H9 (cell line): Measurements from ENCODE around the gene LDLRAP1. TPM values are rescaled to one million over a fixed set of nuclear protein-coding genes. Genes with fewer than 3 reads are reported as not detected.

Source experiments
- DNase-seq: peaks from one replicate; pipeline ENCODE4 v3.0.0-alpha.2; 2017
- H2AFZ ChIP-seq: one replicate; pipeline ENCODE4 v1.6.1; 2013; ENCODE audit warnings: mild to moderate bottlenecking, low read length, control low read depth, moderate library complexity
- H2AK5ac ChIP-seq: 2 replicates; pipeline ENCODE4 v1.6.1; 2013; ENCODE audit warnings: low read length, control low read depth, mixed read lengths; ENCODE audit not compliant: insufficient read length
- H2BK120ac ChIP-seq: one replicate; pipeline ENCODE4 v1.6.1; 2013; ENCODE audit warnings: low read depth, mild to moderate bottlenecking, low read length, control low read depth, inconsistent platforms; ENCODE audit not compliant: poor library complexity, severe bottlenecking
- H2BK12ac ChIP-seq: 2 replicates; pipeline ENCODE4 v1.6.1; 2013; ENCODE audit warnings: low read length, control low read depth, mixed read lengths, low read depth; ENCODE audit not compliant: insufficient read length
- H2BK15ac ChIP-seq: 2 replicates; pipeline ENCODE4 v1.6.1; 2013; ENCODE audit warnings: low read depth, low read length, control low read depth
- H2BK20ac ChIP-seq: one replicate; pipeline ENCODE4 v1.6.1; 2013; ENCODE audit warnings: low read depth, mild to moderate bottlenecking, low read length, control low read depth, inconsistent platforms; ENCODE audit not compliant: poor library complexity, severe bottlenecking
- H2BK5ac ChIP-seq: 2 replicates; pipeline ENCODE4 v1.6.1; 2013; ENCODE audit warnings: low read length, control low read depth, mixed read lengths; ENCODE audit not compliant: insufficient read length
- H3K14ac ChIP-seq: 2 replicates; pipeline ENCODE4 v1.6.1; 2013; ENCODE audit warnings: low read length, control low read depth; ENCODE audit not compliant: insufficient read depth
- H3K18ac ChIP-seq: 2 replicates; pipeline ENCODE4 v1.6.1; 2013; ENCODE audit warnings: low read depth, mild to moderate bottlenecking, mixed read lengths, low read length, control low read depth; ENCODE audit not compliant: insufficient read length
- H3K23ac ChIP-seq: 2 replicates; pipeline ENCODE4 v1.6.1; 2013; ENCODE audit warnings: low read length, control low read depth, mixed read lengths, low read depth; ENCODE audit not compliant: insufficient read length
- H3K23me2 ChIP-seq: 2 replicates; pipeline ENCODE4 v1.6.1; 2013; ENCODE audit warnings: low read depth, mild to moderate bottlenecking, mixed read lengths, low read length, control low read depth; ENCODE audit not compliant: insufficient read length, poor library complexity, severe bottlenecking
- H3K27ac ChIP-seq: 2 replicates; pipeline ENCODE4 v1.5.1; 2013; ENCODE audit warnings: low read length, control low read depth, mixed read lengths, low read depth; ENCODE audit not compliant: insufficient read length
- H3K27me3 ChIP-seq: 2 replicates; pipeline ENCODE4 v1.6.1; 2013; ENCODE audit warnings: low read length, control low read depth, inconsistent platforms; ENCODE audit not compliant: insufficient read depth
- H3K4ac ChIP-seq: 2 replicates; pipeline ENCODE4 v1.6.1; 2013; ENCODE audit warnings: low read depth, mild to moderate bottlenecking, control low read depth, inconsistent platforms, low read length, moderate library complexity
- H3K4me1 ChIP-seq: 2 replicates; pipeline ENCODE4 v1.6.1; 2013; ENCODE audit warnings: low read length, control low read depth, inconsistent platforms; ENCODE audit not compliant: insufficient read depth
- H3K4me2 ChIP-seq: 2 replicates; pipeline ENCODE4 v1.6.1; 2013; ENCODE audit warnings: low read length, control low read depth, mixed read lengths; ENCODE audit not compliant: insufficient read length, insufficient read depth
- H3K56ac ChIP-seq: 2 replicates; pipeline ENCODE4 v1.6.1; 2013; ENCODE audit warnings: low read depth, mild to moderate bottlenecking, mixed read lengths, low read length, control low read depth; ENCODE audit not compliant: insufficient read length
- H3K79me1 ChIP-seq: 2 replicates; pipeline ENCODE4 v1.6.1; 2013; ENCODE audit warnings: low read depth, mild to moderate bottlenecking, moderate library complexity, low read length, control low read depth, inconsistent platforms; ENCODE audit not compliant: insufficient read depth, poor library complexity, severe bottlenecking
- H3K79me2 ChIP-seq: 2 replicates; pipeline ENCODE4 v1.6.1; 2013; ENCODE audit warnings: low read length, control low read depth, inconsistent platforms; ENCODE audit not compliant: insufficient read depth
- H3K9ac ChIP-seq: 2 replicates; pipeline ENCODE4 v1.6.1; 2013; ENCODE audit warnings: low read length, control low read depth, mixed read lengths; ENCODE audit not compliant: insufficient read length; ENCODE audit errors: extremely low read depth
- H3K9me3 ChIP-seq: one replicate; pipeline ENCODE4 v1.6.1; 2013; ENCODE audit warnings: low read depth, low read length, inconsistent platforms; ENCODE audit not compliant: control insufficient read depth
- H3T11ph ChIP-seq: one replicate; pipeline ENCODE4 v1.6.1; 2013; ENCODE audit warnings: mild to moderate bottlenecking, low read length, control low read depth, inconsistent platforms
- H4K20me1 ChIP-seq: one replicate; pipeline ENCODE4 v1.6.1; 2013; ENCODE audit not compliant: control insufficient read depth, insufficient read length, insufficient read depth
- H4K5ac ChIP-seq: 2 replicates; pipeline ENCODE4 v1.6.1; 2013; ENCODE audit warnings: low read depth, mild to moderate bottlenecking, mixed read lengths, low read length, control low read depth; ENCODE audit not compliant: insufficient read length
- H4K8ac ChIP-seq: replicated peaks from 2 replicates; pipeline ENCODE4 v1.6.1; 2013; ENCODE audit warnings: low read length, control low read depth, mixed read lengths, low read depth; ENCODE audit not compliant: insufficient read length
- H4K91ac ChIP-seq: 2 replicates; pipeline ENCODE4 v1.6.1; 2013; ENCODE audit warnings: low read depth, mild to moderate bottlenecking, moderate library complexity, mixed read lengths, low read length, control low read depth; ENCODE audit not compliant: insufficient read length
- H3K27ac Mint-ChIP-seq, 3 experiments: 2 replicates in 2 of 3; 3 replicates in 1 of 3; pipeline ENCODE4 v1.8.0; 2020 to 2021; ENCODE audit warnings: mixed read lengths in 3 of 3, mild to moderate bottlenecking in 1 of 3, moderate library complexity in 1 of 3
- H3K27me3 Mint-ChIP-seq: 2 replicates; pipeline ENCODE4 v1.8.0; 2021; ENCODE audit warnings: low read depth, mild to moderate bottlenecking, moderate library complexity, mixed read lengths
- H3K36me3 Mint-ChIP-seq, 3 experiments: 2 replicates in 2 of 3; 3 replicates in 1 of 3; pipeline ENCODE4 v1.8.0; 2020 to 2021; ENCODE audit warnings: low read depth in 3 of 3, mixed read lengths in 3 of 3; ENCODE audit not compliant: insufficient read depth in 1 of 3
- H3K4me1 Mint-ChIP-seq, 2 experiments: 2 replicates each; pipeline ENCODE4 v1.8.0; 2020; ENCODE audit warnings: mixed read lengths in 2 of 2
- H3K4me3 Mint-ChIP-seq, 2 experiments: 2 replicates in 1 of 2; 3 replicates in 1 of 2; pipeline ENCODE4 v1.8.0; 2020 to 2021; ENCODE audit warnings: mild to moderate bottlenecking in 2 of 2, mixed read lengths in 2 of 2, moderate library complexity in 1 of 2
- H3K9me3 Mint-ChIP-seq, 2 experiments: 2 replicates in 1 of 2; 3 replicates in 1 of 2; pipeline ENCODE4 v1.8.0; 2020; ENCODE audit warnings: mild to moderate bottlenecking in 2 of 2, mixed read lengths in 2 of 2, moderate library complexity in 1 of 2
- CTCF ChIP-seq: fragments of 200-600 bp; sonication (generic); conservative IDR thresholded peaks from 3 replicates; pipeline ENCODE4 v1.8.0; 2021; ENCODE audit warnings: antibody characterized with exemption, mild to moderate bottlenecking
- WGBS: extraction: QIAGEN DNeasy Blood & Tissue Kit; methylation state at CpG from one replicate; pipeline ENCODE4 v1.1.7; 2013; ENCODE audit warnings: missing lambda C conversion rate, low lambda C conversion rate, mixed read lengths; ENCODE audit not compliant: insufficient read length; ENCODE audit errors: extremely low coverage; 5-methylcytosine and 5-hydroxymethylcytosine counted together
- total RNA-seq: library from RNA; stranded (reverse); gene quantifications from 2 replicates; pipeline ENCODE4 v1.2.1, GENCODE V29; 2021

The LDLRAP1 gene
- total RNA-seq, 1 experiment from 2014 or later: 15.7 TPM

- peaks cover 27 to 28% of the 10 kb centered on the region in 2 experiments for H3K4me1 Mint-ChIP-seq
- Histone ChIP-seq H3K4me2 (peak overlapping the region; percentile 61), H2BK5ac (no peak overlapping the region), H4K91ac (no peak overlapping the region), H3T11ph (no peak overlapping the region), H4K8ac (no peak overlapping the region), H2BK120ac (no peak overlapping the region), H3K23me2 (peaks cover 16% of the 10 kb centered on the region), H2BK15ac (no peak overlapping the region), H3K18ac (no peak overlapping the region), H3K56ac (no peak overlapping the region), H3K4me1 (no peaks in the 10 kb centered on the region), H2AK5ac (no peak overlapping the region), H2AFZ (no peak overlapping the region), H3K23ac (no peak overlapping the region), H3K4ac (no peak overlapping the region), H2BK20ac (no peak overlapping the region), H3K9me3 (no peaks in the 10 kb centered on the region), H3K27ac (no peak overlapping the region), H4K20me1 (no peaks in the 10 kb centered on the region), H3K79me2 (no peaks in the 10 kb centered on the region), H3K9ac (no peak overlapping the region), H4K5ac (no peak overlapping the region), H3K27me3 (no peaks in the 10 kb centered on the region; the same call in 1 of the 2 replicates), H3K79me1 (no peaks in the 10 kb centered on the region), H3K14ac (no peak overlapping the region), H2BK12ac (no peak overlapping the region)
- H3K36me3 Mint-ChIP-seq: peaks cover 0 to 2% (median 0%) of the 10 kb centered on the region in 3 experiments; a peak in 1 of 7 replicates
- TF ChIP-seq CTCF: no peak
- peaks cover 66% of the 10 kb centered on the region for H3K27me3 Mint-ChIP-seq
- no CpG with 5 or more reads among the region's 12 CpGs for WGBS
- peak overlapping the region; percentile 70 to 80 for H3K4me3 Mint-ChIP-seq
- no peak overlapping the region for H3K27ac Mint-ChIP-seq
- no peak for DNase-seq
- H3K9me3 Mint-ChIP-seq: no peaks in the 10 kb centered on the region
Measured at GRCh38 chr1:25615563-25616094, 72.2 kb downstream of the LDLRAP1 start.
